ENCODE measurements around the gene TPCN1. TPM values are rescaled to one million over a fixed set of nuclear protein-coding genes. Genes with fewer than 3 reads are reported as not detected.

TPCN1 gene
- total and polyA plus RNA-seq, 8 donors = 39.4 to 83.4 (median 63.5) TPM

GRCh38 chr12:113289361-113289760 is 68.1 kb downstream of the TPCN1 start:
- 91 to 95% methylated on average over 2 of the region's 2 CpGs for WGBS, 2 donors
- DNase-seq (no peak), FAIRE-seq (no peak), ATAC-seq (no peak)
- TF ChIP-seq CTCF (IDR thresholded peaks at IDR 0.05) = no peak
- Histone ChIP-seq H3K36me3 (peaks cover 0 to 100% (median 55%) of the 10 kb centered on the region in 3 donors), H3K27ac (no peak overlapping the region), H3K4me3 (no peak overlapping the region), H3K4me1 (no peaks in the 10 kb centered on the region), H3K27me3 (no peaks in the 10 kb centered on the region), H3K9me3 (no peaks in the 10 kb centered on the region)
- intact Hi-C loops (cut with DNase I) = no loop called here

- no peaks in the 10 kb centered on the region for H3K9me3 ChIP-seq
- H3K36me3 ChIP-seq = peaks cover 0 to 100% (median 52%) of the 10 kb centered on the region in 3 donors
- intact Hi-C loops (cut with DNase I) = no loop called here
- no peak overlapping the region for H3K27ac ChIP-seq
- H3K4me1 ChIP-seq = no peaks in the 10 kb centered on the region
- DNase-seq (no peak), ATAC-seq (no peak), FAIRE-seq (no peak)
- H3K4me3 ChIP-seq = no peak overlapping the region
- TF ChIP-seq CTCF (IDR thresholded peaks at IDR 0.05) = no peak
- 96 to 97% methylated on average over 5 of the region's 5 CpGs for WGBS, 2 donors
- H3K27me3 ChIP-seq = no peaks in the 10 kb centered on the region
Observed at GRCh38 chr12:113290506-113290905, 69.2 kb downstream of the TPCN1 start.

- no peak for TF ChIP-seq CTCF (IDR thresholded peaks at IDR 0.05)
- Histone ChIP-seq H3K4me3 (no peak overlapping the region), H3K9me3 (no peaks in the 10 kb centered on the region), H3K36me3 (peaks cover 0 to 98% (median 54%) of the 10 kb centered on the region in 3 donors), H3K27me3 (no peaks in the 10 kb centered on the region), H3K27ac (no peak overlapping the region), H3K4me1 (no peaks in the 10 kb centered on the region)
- 93 to 95% methylated on average over 16 to 17 of the region's 17 CpGs for WGBS, 2 donors
- ATAC-seq = no peak
- FAIRE-seq = no peak
- intact Hi-C loops (cut with DNase I) = no loop called here
- no peak for DNase-seq
Observed at GRCh38 chr12:113291586-113291985, 70.3 kb downstream of the TPCN1 start.

DNA sequence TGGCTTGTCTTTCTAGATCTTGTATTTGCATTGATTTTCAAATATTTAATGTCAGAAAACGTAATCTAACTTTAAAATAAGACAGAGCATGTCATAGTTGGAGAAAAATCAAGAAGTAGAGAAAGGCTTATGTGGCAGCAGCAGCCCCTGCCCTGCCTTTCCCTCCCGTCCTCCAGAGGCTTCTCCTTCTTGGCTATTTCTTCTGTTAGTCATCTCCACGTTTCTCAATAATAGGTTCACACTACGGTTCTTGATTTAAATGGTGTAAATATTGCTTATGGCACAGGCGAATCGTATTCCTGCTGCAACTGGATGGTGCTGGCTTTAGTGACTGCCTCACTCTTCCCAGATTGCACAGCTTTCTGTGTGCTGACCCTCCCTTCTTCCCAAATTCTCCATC is 70.8 kb downstream of the TPCN1 start:
- H3K27ac ChIP-seq = no peak overlapping the region
- WGBS, 2 donors = 71 to 79% methylated on average over 6 of the region's 6 CpGs
- peaks cover 0 to 97% (median 52%) of the 10 kb centered on the region in 3 donors for H3K36me3 ChIP-seq
- intact Hi-C loops (cut with DNase I) = no loop called here
- DNase-seq (no peak), FAIRE-seq (no peak), ATAC-seq (no peak)
- H3K9me3 ChIP-seq = no peaks in the 10 kb centered on the region
- TF ChIP-seq CTCF (IDR thresholded peaks at IDR 0.05) = no peak
- H3K27me3 ChIP-seq = no peaks in the 10 kb centered on the region
- no peaks in the 10 kb centered on the region for H3K4me1 ChIP-seq
- no peak overlapping the region for H3K4me3 ChIP-seq

GRCh38 chr12:113292547-113292946 is 71.3 kb downstream of the TPCN1 start:
- ATAC-seq = no peak
- TF ChIP-seq CTCF (IDR thresholded peaks at IDR 0.05) = no peak
- intact Hi-C loops (cut with DNase I) = no loop called here

More at GRCh38 chr12:113292547-113292946, 71.3 kb downstream of the TPCN1 start:
- 86 to 90% methylated on average over 7 of the region's 7 CpGs for WGBS, 2 donors
- peaks cover 0 to 92% (median 48%) of the 10 kb centered on the region in 3 donors for H3K36me3 ChIP-seq
- H3K27me3 ChIP-seq = no peaks in the 10 kb centered on the region
- no peak for DNase-seq
- no peaks in the 10 kb centered on the region for H3K4me1 ChIP-seq
- H3K4me3 ChIP-seq = no peak overlapping the region
- H3K27ac ChIP-seq = no peak overlapping the region
- FAIRE-seq = no peak
- no peaks in the 10 kb centered on the region for H3K9me3 ChIP-seq

Measured in pancreas (tissue), 10 donors.